NCI-H2227 treated with DMSO at 0.1 percent for 48 hours (cell line): Measurements from ENCODE around the gene TTC24.

ENCODE experiments used
- DNase-seq: peaks from one replicate; lab custom pipeline; 2025; lab: John Stamatoyannopoulos, UW

The TTC24 gene

DNA sequence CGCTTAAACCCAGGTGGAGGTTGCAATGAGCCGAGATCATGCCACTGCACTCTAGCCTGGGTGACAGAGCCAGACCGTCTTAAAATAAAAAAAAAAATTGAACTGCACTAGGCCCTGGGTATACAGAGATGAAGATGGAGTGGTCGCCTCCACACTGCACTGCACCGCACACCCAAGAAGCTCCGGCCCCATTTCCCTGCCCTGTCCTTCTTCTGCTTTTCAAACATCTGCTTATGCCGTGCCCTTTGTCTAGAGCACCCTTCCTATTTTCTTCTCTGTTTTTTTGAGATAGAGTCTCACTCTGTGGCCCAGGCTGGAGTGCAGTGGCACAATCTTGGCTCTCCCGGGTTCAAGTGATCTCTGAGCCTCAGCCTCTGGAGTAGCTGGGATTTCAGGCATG lies 24.6 kb upstream of the TTC24 start:
- no peak for DNase-seq

DNA sequence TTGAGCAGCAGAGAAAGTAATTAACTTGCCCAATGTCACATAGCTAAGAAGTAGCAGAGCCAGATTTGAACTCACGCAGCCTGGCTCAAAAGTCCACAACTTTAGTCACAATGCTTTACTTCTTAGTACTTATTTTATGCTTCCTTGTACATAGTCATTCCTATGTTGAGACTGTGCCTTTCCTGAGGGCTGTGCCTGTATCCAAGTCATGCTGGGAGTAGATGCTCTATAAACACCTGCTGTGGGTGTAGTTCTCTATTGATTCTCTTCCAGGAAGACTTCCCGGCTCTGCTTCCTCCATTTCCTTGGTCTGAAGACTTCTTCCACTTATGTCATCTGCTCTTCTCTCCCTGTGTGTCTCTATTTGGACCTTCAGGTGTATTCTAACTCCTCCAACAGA lies 23.8 kb upstream of the TTC24 start:
- DNase-seq, result no peak

DNA sequence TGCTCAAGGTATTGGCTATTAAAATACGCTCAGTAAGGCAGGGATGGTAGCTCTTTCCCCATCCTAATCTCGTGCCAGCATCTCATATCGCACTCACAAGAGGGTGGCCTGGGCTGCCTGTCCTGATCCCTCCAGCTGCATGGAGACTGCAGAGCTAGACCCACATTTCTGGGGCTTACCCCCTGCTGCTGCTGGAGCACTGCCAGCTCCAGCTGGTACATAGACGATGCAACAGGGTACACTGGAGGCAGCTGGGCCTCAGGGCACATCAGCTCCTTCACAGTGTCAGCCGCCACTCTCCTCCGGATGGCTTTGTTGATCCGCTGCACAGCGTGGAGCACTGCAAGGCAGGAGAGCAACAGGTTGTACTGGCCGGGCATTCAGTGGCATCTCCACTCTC lies 23.2 kb upstream of the TTC24 start:
- DNase-seq, result no peak

DNA sequence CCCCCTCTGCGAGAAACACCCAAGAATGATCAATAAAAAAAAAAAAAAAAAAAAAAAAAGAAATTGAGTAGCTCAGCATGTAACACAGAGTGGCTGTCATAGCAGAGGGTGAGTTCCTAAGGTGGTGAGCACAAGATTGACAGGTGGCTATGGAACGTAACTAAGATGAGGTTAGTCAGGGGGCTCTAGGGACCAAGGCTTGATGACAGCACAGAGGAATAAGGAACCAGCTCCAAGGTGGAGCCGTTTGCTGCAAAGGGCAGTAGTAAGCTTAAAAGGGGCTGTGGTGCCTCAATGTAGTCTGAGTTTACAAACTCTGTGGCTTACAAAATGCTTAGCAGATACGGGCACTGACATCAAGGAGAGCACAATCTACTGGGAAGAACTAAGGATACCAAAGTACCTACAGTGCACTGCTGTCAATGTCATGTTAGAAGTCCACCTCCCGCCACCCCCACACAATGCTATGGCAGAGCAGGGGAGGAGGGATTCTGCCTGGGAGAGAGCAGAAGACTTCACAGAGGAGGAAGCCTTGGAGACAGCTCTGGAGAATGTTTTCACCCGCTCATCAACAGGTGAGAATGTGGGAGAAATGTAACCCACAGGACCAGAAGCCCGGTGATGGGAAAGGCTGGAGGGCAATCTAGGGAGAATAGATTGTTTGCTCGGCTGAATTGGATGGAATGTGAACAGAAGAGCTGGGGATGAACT lies 20.3 kb upstream of the TTC24 start:
- DNase-seq, result no peak

DNA sequence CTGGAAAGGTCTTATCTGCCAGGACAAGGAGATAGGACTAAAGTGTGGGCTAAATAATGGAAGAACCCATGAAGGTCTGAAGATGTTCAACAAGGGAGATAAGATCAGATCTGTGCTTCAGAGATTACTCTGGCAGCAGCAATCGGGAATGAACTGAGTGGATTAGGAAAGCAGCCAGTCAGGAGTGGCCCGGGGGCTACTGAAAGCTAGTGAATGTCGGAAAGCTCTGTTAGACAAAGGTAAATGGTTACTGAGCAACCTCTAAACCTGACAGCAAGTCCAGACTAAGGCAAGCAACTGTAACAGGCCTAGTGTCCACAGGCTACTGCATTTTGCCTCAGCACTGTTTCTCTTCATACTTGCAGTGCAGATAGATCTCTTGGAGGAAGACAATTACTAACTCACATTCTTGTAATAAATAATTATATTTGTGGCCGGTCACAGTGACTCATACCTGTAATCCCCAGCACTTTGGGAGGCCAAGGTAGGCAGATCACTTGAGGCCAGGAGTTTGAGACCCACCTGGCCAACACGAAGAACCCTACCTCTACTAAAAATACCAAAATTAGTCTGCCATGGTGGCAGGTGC lies 19.6 kb upstream of the TTC24 start:
- DNase-seq, result no peak

DNA sequence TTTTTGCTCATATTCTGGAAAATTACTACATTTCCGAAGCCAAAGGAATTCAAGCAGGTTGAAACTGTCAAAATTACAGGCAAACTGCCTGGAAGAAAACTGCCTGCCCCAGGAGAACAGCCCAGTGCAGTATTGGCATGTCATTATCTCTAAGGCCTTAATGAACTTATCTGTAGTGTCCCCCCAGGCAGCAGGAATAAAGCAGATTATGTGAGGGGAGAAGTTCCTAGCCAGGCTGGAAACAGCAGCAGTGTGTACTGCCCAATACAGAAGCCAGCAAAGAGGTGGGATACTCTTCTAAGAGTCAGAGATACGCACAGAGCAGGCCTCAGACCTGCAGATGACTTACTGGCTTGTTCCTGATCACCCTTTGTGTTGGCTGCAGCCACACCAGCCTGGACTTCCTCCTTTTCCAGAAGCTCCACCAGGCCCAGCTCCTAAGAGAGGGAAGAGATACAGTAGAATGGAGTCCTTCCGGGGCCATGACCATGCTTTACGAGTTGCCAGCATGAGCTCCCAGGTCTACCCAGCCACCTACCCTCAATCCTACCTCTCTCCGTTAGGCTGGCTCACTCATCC lies 18.8 kb upstream of the TTC24 start:
- no peak for DNase-seq

DNA sequence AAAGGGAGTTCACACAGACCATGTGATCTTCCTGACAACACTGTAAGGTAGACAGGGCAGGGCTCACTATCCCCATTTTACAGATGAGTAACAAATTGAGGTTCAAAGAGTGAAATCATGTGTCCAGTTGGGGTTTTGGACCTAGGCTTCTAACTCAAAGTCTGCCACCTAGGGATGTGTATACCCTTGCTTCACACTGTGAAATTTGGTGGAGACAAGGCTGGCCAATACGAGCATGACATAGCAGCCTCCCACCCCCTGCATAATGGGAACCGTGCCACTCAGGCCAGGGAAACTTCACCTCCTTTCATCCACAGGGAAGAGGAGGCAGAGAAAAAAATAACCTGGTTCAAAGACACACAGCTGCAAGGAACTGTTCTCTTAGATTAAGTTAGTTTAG lies 14.0 kb upstream of the TTC24 start:
- no peak for DNase-seq

DNA sequence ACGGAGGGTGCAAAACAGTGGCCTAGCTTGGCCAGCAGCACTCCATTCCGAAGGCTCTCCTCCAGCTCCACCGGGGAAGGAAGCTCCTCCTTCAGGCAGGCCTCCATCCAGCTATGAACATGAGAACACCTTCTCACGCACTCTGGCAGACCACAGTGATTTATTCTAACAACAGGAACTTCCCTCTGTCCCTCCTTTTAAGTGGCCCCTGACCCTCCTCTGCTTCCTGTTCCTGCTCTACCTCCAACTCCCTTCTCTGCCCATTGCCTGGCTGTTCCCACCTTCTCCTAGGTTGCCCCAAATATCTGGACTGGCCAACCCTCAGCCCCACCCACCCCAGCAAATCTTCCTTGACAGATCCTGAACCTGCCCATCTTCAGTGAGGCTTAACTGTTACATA lies 13.1 kb upstream of the TTC24 start:
- no peak for DNase-seq

DNA sequence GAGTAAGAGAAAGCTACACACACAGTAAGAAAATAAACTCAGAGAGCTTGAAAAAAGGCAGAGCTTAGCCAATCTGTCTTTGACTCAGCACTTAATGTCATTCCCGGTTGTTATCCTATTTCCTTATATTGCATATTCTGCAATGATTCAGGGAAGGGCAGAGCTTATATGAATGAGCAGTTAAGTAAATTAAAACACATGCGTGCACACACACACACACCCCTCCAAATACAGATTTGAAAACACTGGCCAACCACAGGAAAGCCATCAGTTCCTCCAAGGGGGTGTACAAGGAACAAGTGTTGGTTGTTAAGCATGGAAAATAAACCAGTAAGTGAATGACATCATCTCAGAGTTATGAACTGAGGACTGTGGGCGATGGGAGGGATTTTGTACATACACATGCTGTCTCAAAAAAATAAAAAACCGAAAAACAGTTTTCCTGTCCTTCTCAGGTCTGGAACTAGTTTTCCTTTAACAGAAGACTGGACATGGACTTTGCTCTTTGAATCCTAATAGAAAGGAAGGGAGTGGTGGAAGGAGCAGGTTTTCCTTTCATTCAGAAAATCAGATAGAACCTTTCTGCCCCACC lies 8.2 kb upstream of the TTC24 start:
- DNase-seq, result no peak

DNA sequence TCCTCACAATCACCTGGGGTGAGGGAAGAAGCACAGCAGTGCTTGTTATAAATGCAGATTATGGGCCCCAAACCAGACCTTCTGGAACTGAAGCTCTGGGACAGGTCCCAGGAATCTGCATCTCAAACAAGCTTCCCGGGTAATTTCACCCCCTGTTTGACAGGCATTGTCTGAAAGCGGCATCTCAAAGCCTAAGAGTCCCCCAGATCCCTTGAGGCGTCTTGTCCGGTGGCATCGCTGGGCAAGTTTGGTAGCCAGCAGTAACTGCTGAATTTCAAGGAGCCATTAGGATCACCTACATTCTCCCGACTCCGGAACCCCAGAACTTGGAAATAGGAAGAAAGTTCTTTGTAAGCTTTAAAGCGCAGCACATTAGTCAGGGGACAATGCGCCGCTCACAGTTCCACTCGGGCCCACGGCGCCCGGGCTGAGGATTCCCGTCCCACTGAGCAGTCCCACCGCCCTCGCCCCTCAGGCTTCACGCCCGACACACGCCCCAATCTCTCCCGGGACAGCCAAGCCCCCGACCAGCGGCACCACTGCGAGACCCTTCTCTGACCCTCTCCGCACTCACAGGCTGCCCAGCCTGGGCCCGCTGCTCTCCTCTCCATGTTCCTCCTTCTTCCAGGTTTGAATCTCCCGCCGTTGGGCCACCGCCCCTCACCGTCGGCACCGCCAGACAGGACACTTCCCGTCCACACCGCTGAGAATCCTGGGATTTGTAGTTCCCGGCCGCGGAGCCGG lies 7.4 kb upstream of the TTC24 start, which contains the start of gene IQGAP3:
TSS of gene IQGAP3 (minus strand) at position 647 of the 744 bp plus-strand sequence. CDS start at position 611, 36 bp downstream.
- DNase-seq, result peak; percentile 90

DNA sequence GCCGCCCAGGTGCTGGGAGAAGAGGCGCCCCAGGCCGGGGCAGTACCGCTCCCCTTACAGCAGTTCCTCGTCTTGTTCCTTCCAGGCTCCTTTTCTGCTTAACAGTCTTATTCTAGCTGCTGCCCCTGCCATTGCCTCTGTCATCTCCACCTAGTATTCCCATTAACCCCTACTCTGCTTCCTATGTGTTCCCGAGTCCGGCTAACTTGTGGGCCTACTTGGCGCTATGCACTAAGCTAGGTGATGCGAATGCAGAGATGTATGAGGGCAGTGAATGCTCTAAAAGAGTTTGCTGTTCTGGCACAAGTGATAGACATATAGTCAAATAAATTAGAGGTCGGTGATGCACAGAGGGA lies 6.9 kb upstream of the TTC24 start:
- DNase-seq, result no peak

DNA sequence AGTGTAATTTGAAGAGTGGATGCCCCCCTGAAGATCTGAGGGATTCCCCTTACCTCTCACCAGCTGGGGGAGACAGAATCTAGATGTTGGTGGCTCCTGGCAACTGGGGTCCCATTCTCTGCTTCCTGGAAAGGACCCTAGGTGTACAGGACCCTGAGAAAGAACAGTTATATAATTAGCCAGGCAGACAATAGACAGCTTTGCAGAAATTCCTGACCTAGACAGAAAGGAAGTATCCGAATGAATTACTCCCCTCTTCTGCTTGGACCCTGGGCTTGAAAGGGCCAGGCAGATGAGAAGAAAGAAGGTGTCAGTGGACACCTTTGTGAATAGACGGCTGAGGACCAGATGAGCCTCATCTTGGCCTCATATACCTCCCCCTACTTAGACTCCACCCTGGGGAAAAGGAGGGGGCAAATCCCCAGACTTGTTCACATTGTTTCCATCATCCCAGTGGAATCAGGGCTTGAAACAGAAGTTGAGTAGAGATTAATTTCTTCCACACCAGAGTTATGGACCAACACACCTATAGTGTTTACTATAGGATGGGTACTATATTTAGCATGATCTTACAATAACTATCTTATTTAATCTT lies 5.4 kb upstream of the TTC24 start:
- no peak for DNase-seq

DNA sequence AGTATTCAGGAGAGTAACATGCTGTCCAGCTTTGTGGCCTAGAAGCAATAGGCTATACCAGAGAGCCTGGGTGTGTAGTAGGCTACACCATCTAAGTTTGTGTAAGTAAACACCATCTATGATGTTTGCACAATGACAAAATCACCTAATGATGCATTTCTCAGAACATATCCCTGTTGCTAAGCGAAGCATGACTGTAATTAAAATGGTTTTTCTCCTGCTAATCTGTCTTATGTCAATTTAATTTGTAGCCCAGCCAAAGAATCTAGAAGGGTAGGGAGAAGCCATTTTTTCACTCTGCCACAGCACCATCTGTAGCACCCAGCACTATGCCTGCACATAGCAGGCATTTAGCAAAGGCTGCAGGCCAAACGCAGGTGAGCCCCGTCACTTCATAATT lies 2.0 kb upstream of the TTC24 start:
- DNase-seq, result no peak

DNA sequence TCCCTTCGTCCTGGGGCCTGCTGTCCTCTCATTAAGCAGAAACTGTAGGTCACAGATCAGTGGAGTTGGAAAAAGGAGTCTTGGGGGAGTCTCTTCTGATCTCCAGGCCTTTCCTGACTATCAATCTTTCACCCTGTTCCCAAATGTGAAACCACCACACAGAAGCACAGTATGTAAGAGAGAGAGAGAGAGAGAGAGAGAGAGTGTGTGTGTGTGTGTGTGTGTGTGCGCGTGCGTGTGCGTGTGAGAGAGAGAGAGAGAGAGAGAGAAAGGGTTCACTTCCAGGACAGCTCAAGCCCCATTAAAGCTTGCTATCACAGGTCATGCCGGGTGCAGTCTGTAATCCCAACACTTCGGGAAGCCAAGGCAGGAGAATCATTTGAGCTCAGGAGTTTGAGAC lies 1.5 kb upstream of the TTC24 start:
- DNase-seq, result no peak

DNA sequence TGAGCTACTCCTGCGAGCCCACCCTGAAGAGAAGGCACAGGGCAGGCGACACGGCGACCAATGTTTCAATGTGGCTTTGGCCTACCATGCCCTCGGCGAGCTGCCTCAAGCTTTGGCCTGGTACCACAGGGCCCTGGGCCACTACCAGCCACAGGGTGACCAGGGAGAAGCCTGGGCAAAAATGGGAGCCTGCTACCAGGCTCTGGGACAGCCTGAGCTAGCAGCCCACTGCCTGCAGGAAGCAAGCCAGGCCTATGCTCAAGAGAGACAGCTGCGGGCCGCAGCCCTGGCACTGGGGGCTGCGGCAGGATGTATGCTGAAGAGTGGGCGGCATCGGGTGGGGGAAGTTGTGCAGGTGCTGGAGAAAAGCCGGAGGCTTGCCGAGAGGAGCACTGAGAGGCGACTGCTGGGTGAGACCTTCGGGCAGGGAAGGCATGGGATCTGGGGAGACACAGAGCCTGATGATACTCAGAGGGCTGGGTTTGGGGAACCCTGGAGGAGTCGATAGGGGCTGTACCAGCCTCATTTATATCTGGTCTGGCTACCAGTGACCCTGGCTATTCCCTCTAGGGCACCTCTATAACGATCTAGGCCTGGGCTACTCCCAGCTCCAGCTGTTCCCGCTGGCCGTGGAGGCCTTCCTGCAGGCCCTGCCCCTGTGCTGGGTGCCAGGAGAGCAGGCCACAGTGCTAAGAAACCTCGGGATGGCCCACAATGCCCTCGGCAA lies 2.3 kb downstream of the TTC24 start:
- no peak for DNase-seq

DNA sequence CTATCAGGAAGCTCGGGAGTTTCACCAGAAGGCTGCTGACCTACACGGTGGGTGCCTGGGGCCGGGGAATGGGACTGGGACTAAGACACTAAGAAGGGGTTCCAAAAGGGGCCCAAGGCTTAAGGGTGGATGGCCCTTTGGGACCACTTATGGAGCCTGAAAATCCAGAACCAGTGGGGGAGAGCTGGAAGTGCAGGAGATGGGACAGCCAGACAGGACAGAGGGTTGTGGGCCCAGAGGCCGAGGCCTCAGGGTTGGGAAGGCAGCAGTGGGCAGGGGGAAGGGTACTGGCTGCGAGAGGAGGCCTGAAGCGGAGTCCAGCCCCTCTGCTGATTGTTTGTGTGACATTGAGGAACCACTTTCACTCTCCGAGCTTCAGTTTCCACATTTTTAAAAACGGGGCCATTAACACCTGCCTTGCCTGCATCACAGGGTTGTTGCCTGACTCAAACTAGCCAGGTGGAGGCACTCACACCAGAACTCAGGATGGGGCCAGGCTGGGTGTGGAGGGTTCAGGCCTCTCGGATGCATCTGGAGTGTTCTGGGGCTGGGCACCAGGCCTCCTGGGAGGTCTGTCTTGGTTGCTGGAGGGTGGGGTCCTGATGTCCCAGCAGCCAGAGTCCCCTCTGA lies 3.0 kb downstream of the TTC24 start:
- no peak for DNase-seq

DNA sequence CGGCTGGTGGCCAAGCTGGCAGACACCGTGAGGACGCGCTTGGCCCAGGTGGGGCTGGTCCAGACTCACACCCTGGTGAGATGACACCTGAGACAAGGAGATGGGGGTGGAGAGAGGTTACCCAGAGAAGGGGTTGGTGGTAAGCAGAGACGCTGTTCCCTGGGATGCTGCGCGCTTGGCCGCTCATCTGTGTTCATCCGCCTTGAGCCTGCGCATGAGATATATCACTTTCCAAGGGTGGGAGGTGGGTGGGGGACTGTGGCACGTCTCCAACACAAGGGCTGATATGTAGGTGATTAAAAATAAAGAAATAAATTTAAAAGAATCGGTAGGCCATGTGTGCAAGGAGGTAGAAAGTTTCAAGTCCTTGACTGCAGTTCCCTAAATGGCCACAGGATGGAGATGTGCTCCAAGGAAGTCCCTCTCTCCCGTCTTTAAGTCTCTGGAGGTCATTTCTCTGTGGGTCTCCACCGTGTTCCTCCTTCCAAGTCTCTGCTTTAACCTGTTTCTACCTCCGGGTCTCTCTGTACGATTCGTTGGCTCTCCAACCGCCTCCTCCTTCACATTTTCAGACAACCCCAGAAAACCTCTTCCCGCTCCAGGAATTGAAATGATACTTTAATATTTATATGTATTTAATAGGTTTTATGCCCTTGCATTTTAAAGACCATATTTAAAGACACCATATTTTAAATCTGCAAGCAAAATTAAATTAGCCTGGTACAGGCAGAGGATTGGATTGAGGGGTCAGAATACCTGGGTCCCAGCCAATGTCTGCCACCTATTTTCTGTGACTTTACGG lies 4.5 kb downstream of the TTC24 start:
- DNase-seq, result peak; percentile 72

DNA sequence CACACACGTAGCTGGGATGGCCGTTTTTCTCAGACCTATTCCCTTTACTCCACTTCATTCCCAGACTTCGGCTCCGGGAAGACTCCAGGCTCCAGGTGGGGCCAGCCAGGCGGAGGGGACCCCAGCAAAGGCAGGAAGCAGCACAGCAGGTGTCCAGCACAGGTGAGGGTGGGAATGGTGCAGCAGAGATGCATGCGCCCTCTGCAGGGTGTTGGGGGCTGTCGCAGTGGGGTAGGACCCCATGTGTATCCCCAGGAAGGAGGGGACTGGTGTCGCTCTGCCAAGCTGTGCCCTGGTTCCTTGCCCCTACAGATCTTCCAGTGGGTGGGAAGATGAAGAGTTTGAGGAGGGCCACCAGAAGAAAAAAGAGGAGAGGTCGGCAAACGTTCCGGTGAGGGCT lies 5.3 kb downstream of the TTC24 start:
- no peak for DNase-seq

DNA sequence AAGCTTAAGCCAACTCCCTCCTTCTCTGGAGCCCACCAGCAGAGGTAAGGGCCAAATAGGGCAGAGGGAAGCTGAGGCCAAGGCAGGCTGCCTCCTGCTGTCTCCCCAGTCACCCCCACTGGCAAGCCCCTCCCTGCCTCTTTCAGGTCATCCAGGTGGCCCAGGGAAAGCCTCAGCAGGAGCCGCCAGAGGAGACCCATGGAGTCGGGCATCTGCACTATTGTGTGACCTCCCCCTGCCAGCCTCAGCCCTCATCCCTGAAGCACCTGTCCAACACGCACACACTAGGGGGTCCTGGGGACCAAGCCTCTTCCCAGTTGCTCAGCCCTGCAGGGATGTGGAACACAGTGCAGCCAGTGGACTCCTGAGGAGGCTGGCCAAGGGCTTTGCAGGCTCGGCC lies 6.8 kb downstream of the TTC24 start:
- DNase-seq, result no peak

DNA sequence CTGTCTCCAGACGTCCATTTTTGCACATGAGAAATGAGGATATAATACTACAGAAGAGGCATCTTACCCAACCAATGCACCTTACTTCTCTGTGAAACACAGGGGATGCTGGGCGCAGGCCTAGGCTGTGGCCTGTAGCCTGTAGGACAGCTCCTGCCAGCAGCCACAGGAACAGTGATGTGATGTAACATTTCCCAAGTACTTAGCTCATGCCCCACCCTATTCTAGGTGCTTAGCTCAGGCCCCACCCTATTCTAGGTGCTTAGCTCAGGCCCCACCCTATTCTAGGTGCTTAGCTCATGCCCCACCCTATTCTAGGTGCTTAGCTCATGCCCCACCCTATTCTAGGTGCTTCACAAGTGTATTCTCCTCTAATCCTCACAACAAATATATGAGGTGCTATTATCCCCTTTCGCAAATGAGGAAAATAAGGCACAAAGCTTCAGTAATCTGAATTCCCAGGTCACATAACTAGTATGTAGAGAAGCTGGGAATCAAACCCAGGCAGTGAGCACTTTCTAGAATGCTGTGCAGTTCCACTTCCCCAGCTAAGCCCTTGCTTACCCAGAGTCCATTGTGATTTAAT lies 7.5 kb downstream of the TTC24 start:
- no peak for DNase-seq
